Heart left ventricle (tissue), 16 donors: Measurements from ENCODE around the gene TLL1. TPM values are rescaled to one million over a fixed set of nuclear protein-coding genes. Genes with fewer than 3 reads are reported as not detected.
A peak's percentile ranks its signal among the peaks of the same experiment; 100 is the strongest.

ENCODE experiments used
- ATAC-seq, 4 donors: fragments of 200-7000 bp; cut with Tn5 transposase; one replicate each; pipeline ENCODE4 v1.9.1; 2020 to 2022; ENCODE audit warnings: moderate library complexity in 4 of 4, mild to moderate bottlenecking in 3 of 4, moderate number of reproducible peaks in 1 of 4
- DNase-seq, 5 donors: peaks; one replicate each; pipeline ENCODE4 v3.0.0-alpha.2; 2020
- H3K27ac ChIP-seq, 12 donors: fragments of 200-600 bp; sonication (generic) in 4 of 12; one replicate each; pipeline versions ENCODE4 v1.5.0 to v1.8.0; 2016 to 2022; ENCODE audit warnings: mild to moderate bottlenecking in 2 of 12
- H3K27me3 ChIP-seq, 9 donors: fragments of 200-600 bp; sonication (generic) in 2 of 9; one replicate each; pipeline versions ENCODE4 v1.5.1 to v1.8.0; 2016 to 2022; ENCODE audit warnings: mild to moderate bottlenecking in 3 of 9
- H3K36me3 ChIP-seq, 9 donors: fragments of 200-600 bp; sonication (generic) in 2 of 9; one replicate each; pipeline versions ENCODE4 v1.5.0 to v1.8.0; 2018 to 2022; ENCODE audit warnings: mild to moderate bottlenecking in 2 of 9
- H3K4me1 ChIP-seq, 12 donors: fragments of 200-600 bp; sonication (generic) in 4 of 12; one replicate each; pipeline versions ENCODE4 v1.5.0 to v1.8.0; 2016 to 2022; ENCODE audit warnings: mild to moderate bottlenecking in 3 of 12
- H3K4me3 ChIP-seq, 12 donors: fragments of 200-600 bp; sonication (generic) in 4 of 12; one replicate each; pipeline versions ENCODE4 v1.5.0 to v1.8.0; 2017 to 2022; ENCODE audit warnings: mild to moderate bottlenecking in 9 of 12, moderate library complexity in 4 of 12
- H3K9me3 ChIP-seq, 12 donors: fragments of 200-600 bp; sonication (generic) in 4 of 12; one replicate each; pipeline versions ENCODE4 v1.5.0 to v1.8.0; 2016 to 2022; ENCODE audit warnings: mild to moderate bottlenecking in 1 of 12
- CTCF ChIP-seq, 12 donors: fragments of 200-600 bp; sonication (generic) in 4 of 12; IDR thresholded peaks; one replicate each; pipeline versions ENCODE4 v1.5.0 to v1.8.0; 2018 to 2022; ENCODE audit warnings: antibody characterized with exemption in 12 of 12, mild to moderate bottlenecking in 5 of 12
- POLR2A ChIP-seq, 2 donors: fragments of 450-650 bp; IDR thresholded peaks; one replicate each; pipeline ENCODE4 v1.6.1; 2017; ENCODE audit warnings: antibody characterized with exemption in 2 of 2, mild to moderate bottlenecking in 2 of 2, moderate library complexity in 2 of 2
- WGBS, 4 donors: extraction: QIAGEN DNeasy Blood & Tissue Kit in 2 of 4; methylation state at CpG; one replicate each; pipeline versions ENCODE4 v1.1.5 to v1.1.7; 2013 to 2018; 5-methylcytosine and 5-hydroxymethylcytosine counted together
- intact Hi-C, 10 donors: fragments of 100-400 bp; cut with DNase I; formaldehyde crosslinking; loops; one replicate each; pipeline versions ENCODE4 v1.11.1 to v1.14.2; 2022
- long read RNA-seq, 3 donors: library from polyadenylated mRNA; unstranded; transcript quantifications; one replicate each; pipeline ENCODE4 v2.0.0, GENCODE V29; 2020 to 2021
- polyA plus RNA-seq, 2 donors: library from polyadenylated mRNA; stranded (reverse); fragments of 200-250 nt; gene quantifications; one replicate each; pipeline ENCODE4 v1.2.3, GENCODE V29; 2013
- total RNA-seq, 9 donors: library from RNA; depleted of rRNA in 2 of 9; stranded (reverse); fragments of >200 nt in 2 of 9; fragmentation: NEBNext Ultra II Directional in 3 of 9; extraction: Animal tissue kit (Norgen Biotek cat#: 25700) in 3 of 9; gene quantifications; one replicate each; pipeline versions ENCODE4 v1.1.0 to v1.2.4, GENCODE V29; 2016 to 2023
- donor health status: ischemic (EF 13 %, LVEDD 7.1; RV severe dilation, severe dysfunction).
- donor health status: healthy with polysubstance abuse.
- donor health status: DM: no; HTN: yes; CAD: no.
- donor health status: DM: no; HTN: no; CAD: no.
- donor health status: ischemic (EF 25% LVEDD 6.9; RV normal size, moderate dysfunction).
- donor health status: ischemic (EF 25% LVEDD 5.7; RV mildly dilated, moderate dysfunction).
- donor health status: healthy.
- donor health status: DM: yes; HTN: yes; CAD: no.
- donor health status: ischemic (EF 35%, LVEDD 5.7; RV mildly dilated, moderate dysfunction).
- donor health status: nonischemic (EF 11% LVEDD 7.7; RV severe dilation, severe dysfunction).
- donor health status: DM: yes; HTN: yes; CAD: no.
- donor health status: PGD.
- donor health status: ischemic (EF 29% LVEDD 5.4; RV normal size, mild dysfunction).
- donor health status: nonischemic (EF 23%, LVEDD 6.1; RV moderate dilation, normal function).

TLL1 gene
- total RNA-seq (1 to 10 TPM in 5 of 9 donors, under 1 TPM in 4; 0.16 to 4.5 (median 1.2) TPM), polyA plus RNA-seq (1 to 10 TPM in 1 of 2 donors, under 1 TPM in 1; 0.08 to 3.4 TPM)
- long read RNA-seq, donor 1, partial matches to known transcripts, result 0 of 1 reads
- long read RNA-seq, donor 1, other reads (novel, unspliced or antisense), result 1 of 1 reads
- long read RNA-seq, donor 2, partial matches to known transcripts, result 2 of 2 reads
- long read RNA-seq, donor 2, other reads (novel, unspliced or antisense), result 0 of 2 reads
- long read RNA-seq, donor 3, partial matches to known transcripts, result 1 of 1 reads
- long read RNA-seq, donor 3, other reads (novel, unspliced or antisense), result 0 of 1 reads

GRCh38 chr4:165872461-165873297 is at the start of gene TLL1:
Gene TLL1, plus strand, starts transcription at chr4:165873237. Its CDS starts 668 bp downstream, at chr4:165873905.
- H3K36me3 ChIP-seq, result no peaks in the 10 kb centered on the region
- H3K4me1 ChIP-seq, result peaks cover 0 to 28% (median 2%) of the 10 kb centered on the region in 12 donors
- H3K27me3 ChIP-seq, result peaks cover 0 to 41% (median 0%) of the 10 kb centered on the region in 9 donors
- intact Hi-C loops, result loop anchor here in 3 of 10 donors (5.0 to 10.0 kb wide), 4 partner anchors 35 to 328 kb away; no protein-coding TSS in a partner anchor
- ATAC-seq (peak in 3 of 4 donors; percentile 37 to 57 (median 51)), DNase-seq (peak in 4 of 5 donors; percentile 19 to 33 (median 28))
- TF ChIP-seq POLR2A (IDR thresholded peaks at IDR 0.05) (no peak), CTCF (IDR thresholded peaks at IDR 0.05) (no peak)
- no peaks in the 10 kb centered on the region for H3K9me3 ChIP-seq
- peak within 1 kb of the TSS in 6 of 12 donors; percentile 19 to 55 (median 35) for H3K27ac ChIP-seq
- H3K4me3 ChIP-seq, result peak within 1 kb of the TSS; percentile 37 to 73 (median 60)
- 2 to 5% (median 4%) methylated on average over 24 of the region's 24 CpGs for WGBS, 4 donors

DNA sequence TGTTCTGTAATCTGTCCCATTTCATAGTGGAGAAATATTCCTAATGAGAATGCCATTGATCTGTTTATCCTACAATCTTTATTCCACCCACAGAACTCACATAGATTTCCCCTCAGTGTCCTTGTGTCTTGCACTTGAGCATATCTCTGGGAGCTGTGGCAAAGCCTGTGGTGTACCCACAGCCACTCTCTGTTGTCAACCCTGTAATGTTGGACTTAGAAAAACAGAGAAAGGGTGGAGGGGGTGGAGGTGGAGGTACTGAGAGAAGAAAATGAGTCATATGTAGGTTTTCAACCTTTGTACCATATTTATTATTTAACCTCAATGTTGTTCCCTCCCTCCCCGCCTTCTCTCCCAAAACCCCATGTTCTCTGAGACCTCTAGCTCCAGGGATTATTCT is 46.9 kb upstream of the TLL1 start:
- H3K9me3 ChIP-seq, result peaks cover 0 to 10% (median 0%) of the 10 kb centered on the region in 12 donors
- TF ChIP-seq CTCF (IDR thresholded peaks at IDR 0.05) (no peak), POLR2A (IDR thresholded peaks at IDR 0.05) (no peak)
- H3K27ac ChIP-seq, result no peak overlapping the region
- intact Hi-C loops, result no loop called here
- no peak for ATAC-seq
- H3K4me1 ChIP-seq, result no peaks in the 10 kb centered on the region
- no peaks in the 10 kb centered on the region for H3K36me3 ChIP-seq
- H3K4me3 ChIP-seq, result no peak overlapping the region
- WGBS, 4 donors, result 94 to 100% (median 94%) methylated on average over 1 of the region's 1 CpG
- H3K27me3 ChIP-seq, result no peaks in the 10 kb centered on the region
- no peak for DNase-seq

- TF ChIP-seq POLR2A (IDR thresholded peaks at IDR 0.05) (no peak), CTCF (IDR thresholded peaks at IDR 0.05) (no peak)
- ATAC-seq (no peak), DNase-seq (no peak)
- Histone ChIP-seq H3K27me3 (no peaks in the 10 kb centered on the region), H3K36me3 (no peaks in the 10 kb centered on the region), H3K9me3 (peaks cover 0 to 10% (median 0%) of the 10 kb centered on the region in 12 donors), H3K27ac (no peak overlapping the region), H3K4me1 (no peaks in the 10 kb centered on the region), H3K4me3 (no peak overlapping the region)
- 62 to 79% (median 76%) methylated on average over 1 of the region's 1 CpG for WGBS, 4 donors
- intact Hi-C loops, result no loop called here
These were observed 46.0 kb upstream of the TLL1 start for GRCh38 chr4:165827018-165827417.

DNA sequence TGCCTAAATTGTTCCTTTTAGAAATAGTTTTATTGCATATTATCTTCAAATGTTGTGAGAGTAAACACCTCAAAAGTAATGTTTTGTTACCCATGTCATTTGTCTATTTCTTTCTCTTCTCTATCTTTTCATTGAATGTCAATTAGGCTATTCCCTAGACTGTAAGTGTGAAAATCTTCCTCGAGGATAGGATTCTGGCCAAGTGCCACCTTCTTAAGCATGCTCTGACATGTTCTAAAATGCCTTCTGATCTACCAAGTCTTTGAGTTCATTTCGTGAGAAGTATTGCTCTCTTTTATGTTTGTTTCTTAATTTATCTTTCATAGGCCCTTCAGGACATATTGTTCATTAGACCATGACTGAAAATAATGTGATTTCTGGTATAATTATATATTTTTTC is 44.1 kb upstream of the TLL1 start:
- WGBS, 4 donors, result 42 to 55% (median 48%) methylated on average over 2 of the region's 2 CpGs
- H3K4me3 ChIP-seq, result no peak overlapping the region
- intact Hi-C loops, result no loop called here
- H3K27me3 ChIP-seq, result no peaks in the 10 kb centered on the region
- peaks cover 0 to 7% (median 0%) of the 10 kb centered on the region in 12 donors for H3K9me3 ChIP-seq
- ATAC-seq, result no peak
- no peaks in the 10 kb centered on the region for H3K36me3 ChIP-seq
- no peaks in the 10 kb centered on the region for H3K4me1 ChIP-seq
- no peak overlapping the region for H3K27ac ChIP-seq
- TF ChIP-seq POLR2A (IDR thresholded peaks at IDR 0.05) (no peak), CTCF (IDR thresholded peaks at IDR 0.05) (no peak)
- no peak for DNase-seq
